LNCAP (cell line): ENCODE results near the gene LYSMD1.

Source experiments
- TF ChIP-seq, protein P1 (sequence below): fragments of 450-650 bp; IDR thresholded peaks from 2 replicates; pipeline ENCODE4 v1.5.1; 2017; ENCODE audit warnings: mild to moderate bottlenecking

Gene LYSMD1

DNA sequence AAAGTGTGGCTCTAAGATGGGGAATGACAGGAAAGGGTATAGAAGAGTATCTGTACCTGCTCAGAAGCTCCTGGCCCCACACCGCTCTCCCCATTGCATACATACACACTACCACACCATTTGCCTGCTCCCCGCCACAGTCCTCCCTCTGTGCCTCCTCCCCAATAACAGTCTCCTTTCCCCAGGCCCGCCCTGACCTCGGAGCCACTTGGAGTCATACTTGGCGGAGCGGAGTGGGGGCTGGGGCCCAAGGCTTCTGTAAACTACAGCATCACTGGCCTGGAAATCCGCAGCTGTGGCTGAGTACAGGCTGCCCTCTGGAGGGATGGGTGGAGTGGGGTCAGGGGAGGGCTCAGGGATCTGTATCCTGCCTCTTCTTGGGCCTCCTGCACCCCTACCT, 27.9 kb downstream of the LYSMD1 start:
- TF ChIP-seq, protein P1, sequence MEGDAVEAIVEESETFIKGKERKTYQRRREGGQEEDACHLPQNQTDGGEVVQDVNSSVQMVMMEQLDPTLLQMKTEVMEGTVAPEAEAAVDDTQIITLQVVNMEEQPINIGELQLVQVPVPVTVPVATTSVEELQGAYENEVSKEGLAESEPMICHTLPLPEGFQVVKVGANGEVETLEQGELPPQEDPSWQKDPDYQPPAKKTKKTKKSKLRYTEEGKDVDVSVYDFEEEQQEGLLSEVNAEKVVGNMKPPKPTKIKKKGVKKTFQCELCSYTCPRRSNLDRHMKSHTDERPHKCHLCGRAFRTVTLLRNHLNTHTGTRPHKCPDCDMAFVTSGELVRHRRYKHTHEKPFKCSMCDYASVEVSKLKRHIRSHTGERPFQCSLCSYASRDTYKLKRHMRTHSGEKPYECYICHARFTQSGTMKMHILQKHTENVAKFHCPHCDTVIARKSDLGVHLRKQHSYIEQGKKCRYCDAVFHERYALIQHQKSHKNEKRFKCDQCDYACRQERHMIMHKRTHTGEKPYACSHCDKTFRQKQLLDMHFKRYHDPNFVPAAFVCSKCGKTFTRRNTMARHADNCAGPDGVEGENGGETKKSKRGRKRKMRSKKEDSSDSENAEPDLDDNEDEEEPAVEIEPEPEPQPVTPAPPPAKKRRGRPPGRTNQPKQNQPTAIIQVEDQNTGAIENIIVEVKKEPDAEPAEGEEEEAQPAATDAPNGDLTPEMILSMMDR = no peak

DNA sequence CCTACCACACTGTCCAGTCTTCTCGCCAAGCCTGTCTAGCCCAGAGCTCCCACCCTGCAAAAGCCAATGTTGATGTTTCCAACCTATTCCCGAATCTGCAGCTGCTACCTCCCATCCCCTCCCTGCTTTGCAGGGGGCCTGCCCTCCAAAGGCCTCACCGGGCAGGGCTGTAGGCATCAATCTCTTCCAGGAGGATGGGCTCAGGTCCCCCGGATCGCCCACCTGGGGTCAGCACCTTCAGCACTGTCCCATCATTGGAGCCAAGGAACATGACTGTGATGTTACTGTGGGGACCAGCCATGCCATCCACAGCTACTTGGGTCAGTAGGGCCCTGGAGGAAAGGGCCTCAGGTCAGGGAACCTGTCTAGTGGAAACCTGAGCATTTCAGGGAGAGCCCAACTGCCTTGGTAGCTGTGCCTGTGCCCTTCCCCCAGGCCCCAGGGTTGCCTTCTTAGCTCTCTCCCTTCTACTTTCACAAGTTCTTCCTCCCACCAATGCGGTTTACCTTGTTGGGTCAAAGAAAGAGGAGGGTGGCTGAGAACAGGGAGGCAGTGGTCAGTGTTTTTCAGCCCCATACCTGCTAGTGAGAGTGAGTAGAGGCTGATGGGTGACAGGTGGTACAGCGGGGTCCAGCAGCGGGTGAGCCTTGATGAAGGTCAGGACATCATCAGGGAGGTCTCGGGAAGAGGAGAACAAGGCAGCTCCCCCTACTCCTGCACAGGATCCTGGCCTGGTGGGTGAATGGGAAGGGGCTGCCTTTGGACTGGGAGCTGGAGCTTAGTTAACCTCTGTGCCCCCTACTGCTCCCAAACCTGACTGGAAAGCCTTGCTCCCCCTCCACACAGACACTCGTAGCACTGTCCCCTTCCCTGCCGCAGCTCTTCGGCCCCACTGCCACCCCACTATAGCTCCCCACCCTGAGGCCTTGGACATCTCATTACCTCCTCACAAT, 30.0 kb downstream of the LYSMD1 start:
- TF ChIP-seq, protein P1 = no peak

DNA sequence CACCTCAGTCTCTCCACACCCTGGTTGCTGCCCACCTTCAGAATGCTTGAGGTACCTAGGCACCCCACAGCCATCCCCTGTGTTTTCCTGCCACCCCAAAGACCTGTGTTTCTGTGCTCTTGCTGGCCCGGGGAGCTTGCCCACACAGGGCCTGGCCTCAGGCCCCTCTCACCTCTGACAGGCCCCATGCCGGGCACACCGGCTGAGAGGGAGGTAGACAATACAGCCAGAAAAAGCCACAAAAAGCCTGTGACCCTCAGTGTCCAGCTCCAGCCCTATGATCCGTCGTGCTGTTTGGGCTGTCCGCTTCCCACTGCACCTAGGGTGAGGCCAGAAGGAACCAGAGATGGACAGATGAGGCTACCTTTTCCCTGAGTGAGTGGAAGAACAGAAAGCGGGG, 30.7 kb downstream of the LYSMD1 start:
- TF ChIP-seq, protein P1 = no peak

DNA sequence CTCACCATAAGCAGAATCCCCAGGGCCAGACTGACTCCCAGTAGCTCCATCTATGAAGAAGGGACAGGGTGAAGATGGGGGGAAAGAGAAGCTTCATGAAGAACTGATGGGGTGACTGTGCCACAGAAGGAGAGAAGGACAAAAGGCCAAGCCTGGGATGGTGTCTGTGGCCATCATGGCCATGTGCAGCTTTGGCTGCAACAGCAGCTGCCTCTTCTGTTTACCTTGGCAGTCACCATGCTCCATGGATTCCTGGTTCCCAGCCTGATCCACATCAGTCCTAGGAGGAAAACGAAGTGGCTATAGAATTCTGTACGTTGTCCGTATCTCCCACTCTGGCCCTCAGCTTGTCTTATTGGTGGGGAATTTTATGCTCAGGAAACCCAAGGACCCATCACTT, 31.3 kb downstream of the LYSMD1 start:
- TF ChIP-seq, protein P1 = no peak

DNA sequence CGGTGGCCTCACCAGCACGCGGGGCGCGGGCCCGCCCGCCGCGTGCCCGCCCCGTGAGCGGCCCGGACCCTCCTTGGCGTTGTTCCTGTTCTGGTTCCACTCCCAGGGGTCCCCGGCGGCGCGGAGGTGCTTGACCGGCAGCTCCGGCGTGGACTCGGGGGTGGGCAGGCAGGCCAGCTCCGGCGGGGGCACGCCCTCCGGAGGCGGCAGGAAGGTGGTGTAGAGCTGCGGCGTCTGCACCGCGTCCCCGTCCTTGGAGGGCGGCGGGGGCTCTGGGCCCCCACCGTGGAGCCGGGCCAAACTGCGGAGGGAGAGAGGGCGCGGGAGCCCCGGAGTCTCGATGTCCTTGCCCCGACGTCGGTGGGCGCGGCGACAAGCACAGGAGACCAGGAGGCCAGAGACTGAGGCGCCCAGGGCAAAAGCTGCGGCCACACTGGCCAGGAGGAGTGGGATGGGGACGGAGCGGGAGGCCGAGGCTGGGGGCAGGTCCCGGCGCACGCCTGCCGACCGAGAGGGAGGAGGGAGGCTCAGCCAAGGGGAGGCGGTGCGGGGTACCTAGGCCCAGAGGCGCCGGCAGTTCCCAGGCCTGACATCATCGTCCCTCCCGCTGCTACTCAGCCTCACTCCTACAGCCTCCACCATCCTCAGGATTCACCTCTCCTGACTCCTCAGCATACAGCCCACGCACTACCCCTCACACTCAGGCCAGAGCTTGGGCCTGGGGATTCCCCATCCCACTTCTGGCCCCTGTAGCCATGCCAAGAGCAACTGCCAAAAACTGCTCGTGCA, 32.5 kb downstream of the LYSMD1 start:
- TF ChIP-seq, protein P1 = no peak

DNA sequence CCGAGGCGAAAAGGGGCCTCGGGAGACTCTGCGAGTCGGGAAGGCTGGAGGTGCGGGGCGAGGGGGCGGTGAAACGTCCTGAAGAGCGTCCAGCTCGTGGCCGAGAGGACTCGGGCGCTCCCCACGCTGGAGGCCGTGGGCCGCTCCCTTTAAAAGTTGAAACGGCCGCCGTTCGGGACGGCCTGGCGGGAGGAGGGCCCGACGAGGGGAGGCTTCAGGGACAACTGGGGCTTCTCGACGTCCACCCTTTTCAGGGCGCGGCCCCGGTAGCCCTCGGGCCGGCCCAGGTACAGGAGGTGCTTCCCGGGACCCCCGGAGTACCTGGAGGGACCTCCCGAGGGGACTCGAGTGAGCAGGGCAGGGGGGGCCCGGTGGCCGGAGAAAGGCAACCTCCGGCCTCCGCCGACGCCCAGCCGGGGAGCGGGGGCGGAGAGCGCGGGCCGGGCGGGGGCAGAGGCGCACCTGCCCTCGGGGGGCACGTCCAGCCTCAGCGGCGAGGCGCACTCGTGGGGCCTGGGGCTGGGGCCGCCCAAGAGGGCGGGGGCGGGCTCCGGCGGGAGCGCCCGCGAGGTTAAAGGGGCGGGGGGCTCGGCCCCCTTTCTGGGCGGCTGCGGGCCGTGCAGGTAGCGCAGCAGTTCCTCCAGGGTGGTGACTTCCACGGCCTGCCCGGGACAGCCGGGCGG, 33.2 kb downstream of the LYSMD1 start:
- TF ChIP-seq, protein P1 = no peak

DNA sequence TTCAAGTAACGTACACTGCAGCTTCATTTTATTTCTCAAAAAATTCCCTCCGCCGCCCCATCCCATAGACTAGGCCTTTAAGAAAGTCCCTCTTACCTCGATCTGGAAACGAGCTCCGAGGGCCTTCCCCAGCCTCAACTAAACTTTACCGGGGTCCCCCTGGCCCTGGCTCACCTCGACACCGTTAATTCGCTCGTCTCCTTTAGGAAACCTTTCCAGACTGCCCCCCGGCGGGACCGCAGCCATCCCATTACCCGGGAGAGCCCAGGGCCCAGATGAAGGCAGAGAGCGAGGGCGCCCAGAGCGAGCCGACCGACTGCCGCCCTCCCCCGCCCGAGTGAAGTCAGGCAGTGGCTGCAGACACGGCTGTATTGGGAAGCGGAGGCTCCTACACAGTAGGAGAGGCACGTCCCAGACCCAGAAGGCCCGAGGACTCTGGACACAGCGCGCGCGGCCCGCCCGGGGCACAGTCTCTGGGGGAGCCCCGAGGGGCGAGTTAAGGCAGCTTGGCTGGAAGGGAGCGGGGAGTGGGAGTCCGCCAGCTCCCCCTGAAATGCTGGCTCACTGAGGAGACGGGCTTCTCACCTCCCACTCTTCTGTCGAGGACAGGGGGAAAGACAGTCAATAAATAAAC, 33.9 kb downstream of the LYSMD1 start:
- TF ChIP-seq, protein P1 = no peak
